Midbrain (tissue), 1 donor: Measurements from ENCODE around the gene LRRN2.
"Not testable (repeated sequence)": the region's sequence is repeated elsewhere in the genome, so short reads cannot be mapped to it uniquely, and the experiment has no call there.

Source experiments
- DNase-seq: peaks from one replicate; lab custom pipeline; 2025; lab: John Stamatoyannopoulos, UW

LRRN2 gene

DNA sequence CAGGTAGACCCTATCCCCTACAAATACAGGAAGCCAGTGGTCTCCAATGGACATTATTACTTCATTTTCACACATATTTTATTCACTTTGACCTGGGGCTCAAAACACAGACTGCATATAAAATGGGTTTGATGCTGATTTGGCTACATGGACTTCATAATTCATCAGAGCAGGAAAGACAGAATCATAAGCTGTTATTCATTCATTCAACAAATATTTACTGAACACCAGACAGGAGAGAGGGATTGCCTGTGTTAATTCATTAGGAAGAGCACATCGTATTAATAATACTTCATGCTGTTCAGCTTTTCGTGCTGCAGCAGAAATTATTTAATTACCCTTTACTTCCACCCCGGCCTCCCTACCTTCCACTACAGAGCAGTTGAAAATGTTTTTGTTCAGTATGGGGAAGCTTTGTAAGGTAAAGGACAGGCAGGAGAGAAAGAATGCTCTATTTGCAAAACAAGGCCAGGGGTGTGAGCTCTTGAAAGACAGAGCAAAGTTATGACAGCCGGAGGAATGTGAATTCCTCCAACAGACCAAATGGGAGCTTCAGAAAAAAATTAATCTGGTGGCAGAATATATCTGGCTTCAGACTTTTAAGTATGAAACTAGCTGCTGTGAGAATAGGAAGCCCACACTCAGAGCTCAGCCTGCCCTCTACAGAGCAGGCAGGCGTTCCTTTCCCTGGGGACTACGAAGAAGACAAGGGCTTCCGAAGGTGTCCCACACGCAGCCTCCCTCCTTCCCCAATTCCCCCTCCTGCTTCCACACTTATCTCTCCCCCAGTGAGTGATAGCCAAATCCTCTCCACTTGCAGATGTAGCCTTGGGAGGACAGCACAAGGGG is 111.3 kb downstream of the LRRN2 start:
- no peak for DNase-seq

DNA sequence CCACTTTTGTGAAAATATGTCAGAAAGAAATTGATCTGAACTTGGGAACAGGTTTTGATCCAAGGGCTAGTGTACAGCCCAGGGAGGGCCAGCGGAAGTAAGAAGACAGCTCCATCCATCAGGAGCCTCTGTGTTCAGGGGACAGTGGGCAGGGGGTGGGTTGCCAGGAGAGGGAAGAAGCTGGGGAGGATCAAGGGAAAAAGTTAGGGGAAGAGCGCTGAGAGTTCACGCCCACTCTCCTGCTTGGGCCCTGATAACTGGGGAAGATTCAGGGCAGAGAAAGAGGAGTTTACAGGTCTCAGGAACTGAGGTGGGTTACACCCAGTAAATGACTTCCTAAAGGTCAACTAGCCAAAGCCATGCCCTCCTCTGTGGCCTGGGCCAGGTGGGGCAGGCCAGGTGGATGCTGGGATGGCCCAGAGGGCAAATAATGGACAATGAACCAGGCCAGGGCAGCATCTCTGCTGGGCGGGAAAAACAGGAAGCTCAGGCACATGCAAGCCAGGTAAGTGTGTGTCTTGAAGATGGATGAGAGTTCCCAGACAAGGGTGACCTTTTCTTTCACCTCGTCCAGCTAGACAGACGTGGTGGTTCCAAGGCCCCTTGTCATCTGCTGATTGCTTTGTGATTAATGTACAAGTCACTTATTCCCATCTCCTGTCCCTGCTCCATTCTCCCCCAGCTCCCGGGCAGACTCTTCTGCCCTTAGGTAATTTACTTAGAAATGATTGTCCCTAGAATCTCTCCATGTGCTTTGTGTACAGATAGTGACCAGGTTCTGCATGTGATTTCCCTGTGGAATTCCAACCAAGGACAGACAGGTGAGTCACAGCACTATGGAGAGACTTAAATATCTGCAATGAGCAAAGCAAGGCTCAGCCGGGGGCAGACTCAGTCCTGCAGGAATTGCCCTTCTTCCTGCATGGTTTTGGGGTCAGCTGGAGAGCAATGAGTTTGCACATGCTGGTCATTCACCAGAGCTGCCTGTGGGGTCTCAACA is 112.3 kb downstream of the LRRN2 start:
- no peak for DNase-seq

DNA sequence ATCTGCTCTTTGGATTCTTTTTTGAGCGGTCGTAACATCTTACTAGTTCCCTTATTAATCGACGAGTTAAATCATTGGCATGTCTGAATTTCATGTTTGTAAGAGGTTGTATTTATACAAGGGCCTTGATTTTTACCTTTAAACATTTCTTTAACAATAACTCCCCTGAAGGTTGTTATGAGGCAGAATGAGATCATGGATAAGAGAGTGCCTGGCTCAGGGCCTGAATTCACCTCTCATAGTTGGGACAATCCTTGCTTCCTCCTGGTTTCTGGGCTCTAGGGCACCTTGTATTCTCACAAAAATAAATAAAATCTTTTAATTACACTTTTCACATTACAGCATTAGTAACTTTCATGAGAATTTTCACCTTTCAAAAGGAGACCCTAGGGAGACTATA is 113.9 kb downstream of the LRRN2 start:
- DNase-seq, result no peak

DNA sequence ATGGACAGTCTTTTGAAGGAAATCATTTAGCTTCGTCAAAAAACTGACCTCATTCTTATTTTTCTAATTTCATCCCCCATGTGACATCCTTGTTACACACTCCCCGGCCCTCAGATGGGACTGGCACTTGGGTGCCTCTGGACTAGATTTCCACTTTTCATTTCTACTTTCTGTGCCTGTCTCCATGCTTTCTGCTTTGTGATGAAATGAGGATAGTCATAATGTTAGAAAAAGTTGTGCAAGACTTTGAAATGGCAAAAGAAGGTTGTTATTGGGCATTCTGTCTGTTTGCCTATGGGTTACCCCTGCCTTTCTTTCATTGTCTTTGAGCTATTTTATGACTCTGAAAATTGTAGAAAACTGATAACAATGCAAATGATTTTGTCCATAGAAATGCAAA is 114.4 kb downstream of the LRRN2 start:
- DNase-seq, result no peak

DNA sequence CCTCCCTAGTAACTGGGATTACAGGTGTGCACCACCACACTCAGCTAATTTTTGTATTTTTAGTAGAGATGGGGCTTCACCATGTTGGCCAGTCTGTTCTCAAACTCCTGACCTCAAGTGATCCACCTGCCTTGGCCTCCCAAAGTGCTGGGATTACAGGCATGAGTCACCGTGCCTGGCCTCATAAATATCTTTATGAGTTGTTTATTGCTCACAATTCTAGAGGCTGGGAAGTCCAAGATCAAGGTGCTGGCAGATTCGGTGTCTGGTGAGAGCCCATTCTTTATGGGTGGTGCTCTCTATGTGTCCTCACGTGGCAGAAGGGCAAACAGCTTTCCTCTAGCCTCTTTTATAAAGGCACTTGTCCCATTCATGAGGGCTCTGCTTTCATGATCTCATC is 115.5 kb downstream of the LRRN2 start:
- not testable (repeated sequence) for DNase-seq

DNA sequence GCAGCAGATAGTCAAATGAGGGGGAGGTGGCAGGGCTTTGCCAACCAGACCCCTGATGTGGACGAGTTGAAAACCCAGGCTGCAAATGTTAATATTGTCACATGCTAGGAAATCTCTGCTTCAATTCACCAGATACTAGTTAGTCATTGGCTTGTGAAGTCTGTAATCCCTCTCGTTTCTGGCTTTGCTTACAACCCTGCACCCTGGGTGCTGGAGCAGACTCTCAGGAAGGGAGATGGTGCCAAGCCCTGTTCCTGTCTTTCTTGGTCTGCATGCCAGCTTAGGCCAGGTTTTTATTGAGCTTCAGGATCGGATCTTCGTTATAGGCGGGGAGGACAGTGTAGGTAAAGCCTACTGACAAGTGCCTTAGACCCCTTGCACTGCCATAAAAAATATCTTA is 116.1 kb downstream of the LRRN2 start:
- no peak for DNase-seq

DNA sequence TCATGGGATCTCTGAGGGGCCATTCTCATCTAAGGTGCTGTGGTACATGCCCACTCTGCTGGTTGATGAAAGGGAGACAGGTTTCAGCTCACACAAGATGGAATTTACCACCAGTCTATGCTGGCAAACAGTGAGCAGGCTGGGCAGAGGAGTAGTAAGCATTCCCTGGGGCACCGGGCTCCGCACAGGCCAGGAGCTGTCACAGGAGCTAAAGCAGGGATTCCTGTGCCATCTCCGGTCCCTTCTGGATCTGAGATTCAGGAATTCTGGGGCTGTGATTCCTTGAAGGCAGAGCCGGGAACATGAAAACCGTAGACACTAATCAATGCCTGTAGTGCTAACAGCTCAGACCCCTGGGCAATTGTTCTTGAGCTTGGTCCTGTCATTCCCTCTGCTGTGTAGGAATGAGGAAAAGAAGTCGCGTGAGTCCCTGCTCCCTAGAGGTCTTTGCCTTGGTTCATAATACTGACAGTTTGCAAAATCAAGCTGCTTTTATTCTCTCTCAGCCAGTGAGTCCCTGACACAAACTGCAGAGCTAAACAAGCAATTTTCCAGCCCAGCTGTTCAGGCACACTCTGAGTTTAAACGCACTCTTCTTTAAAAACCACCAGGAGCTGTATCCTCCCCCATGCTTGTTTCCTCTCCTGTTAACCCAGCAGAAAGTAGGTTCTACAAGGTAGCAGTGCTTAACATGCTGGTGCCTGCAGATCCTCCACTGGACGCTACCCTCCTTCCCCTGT is 116.8 kb downstream of the LRRN2 start:
- no peak for DNase-seq
